HG03175 (cell line): ENCODE results near the gene MPP4.
A peak's percentile ranks its signal among the peaks of the same experiment; 100 is the strongest.
"Not testable (repeated sequence)": the region's sequence is repeated elsewhere in the genome, so short reads cannot be mapped to it uniquely, and the experiment has no call there.

Experiments
- ATAC-seq: cut with Tn5 transposase; IDR thresholded peaks from one replicate; pipeline ENCODE4 v1.9.1; 2021; ENCODE audit warnings: mild to moderate bottlenecking, moderate library complexity; ENCODE audit not compliant: unreplicated experiment

The MPP4 gene

GRCh38 chr2:201674794-201675193 lies 23.6 kb downstream of the MPP4 start:
- no peak for ATAC-seq

DNA sequence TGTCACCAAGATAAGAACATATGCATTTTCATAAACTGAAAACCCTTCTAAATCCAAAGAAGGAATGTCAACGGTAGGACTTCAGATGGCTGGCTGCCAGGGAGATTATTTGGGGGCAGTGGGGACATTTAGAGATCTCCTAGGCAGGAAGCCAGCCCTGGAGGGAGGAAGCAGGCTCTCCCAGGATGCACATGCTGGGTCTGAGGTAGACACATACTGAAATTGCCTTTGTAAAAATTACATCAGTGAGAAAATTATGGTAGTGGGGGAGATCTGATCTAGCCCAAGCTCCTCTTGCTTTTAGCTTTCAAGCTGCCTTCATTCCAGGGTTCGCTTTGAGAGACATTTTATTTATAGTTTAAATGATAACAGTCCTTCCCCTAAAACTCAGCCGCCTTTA lies 24.1 kb downstream of the MPP4 start:
- ATAC-seq, result no peak

DNA sequence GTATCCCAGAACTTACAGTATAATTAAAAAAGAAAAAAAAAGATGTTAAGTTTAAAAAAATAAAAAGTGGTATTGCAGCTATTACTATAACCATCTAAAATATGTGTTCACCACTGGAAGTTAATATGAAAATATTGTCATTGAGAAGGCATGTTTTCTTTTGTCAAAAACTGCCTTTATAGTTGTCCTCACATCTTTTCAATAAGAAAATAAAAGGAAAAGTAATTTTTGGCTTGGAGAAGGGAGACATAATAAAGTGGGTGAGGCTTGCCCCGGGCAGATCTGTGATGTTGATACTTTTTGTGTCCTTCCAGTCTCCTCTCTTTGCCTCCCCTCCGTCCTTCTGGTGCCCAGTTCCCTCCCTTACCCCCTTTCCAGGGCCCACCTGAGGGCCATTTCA lies 24.9 kb downstream of the MPP4 start:
- ATAC-seq, result no peak

- not testable (repeated sequence) for ATAC-seq
Measured at GRCh38 chr2:201671205-201671604, 27.2 kb downstream of the MPP4 start.

GRCh38 chr2:201669865-201670264 lies 28.6 kb downstream of the MPP4 start:
- ATAC-seq, result no peak

DNA sequence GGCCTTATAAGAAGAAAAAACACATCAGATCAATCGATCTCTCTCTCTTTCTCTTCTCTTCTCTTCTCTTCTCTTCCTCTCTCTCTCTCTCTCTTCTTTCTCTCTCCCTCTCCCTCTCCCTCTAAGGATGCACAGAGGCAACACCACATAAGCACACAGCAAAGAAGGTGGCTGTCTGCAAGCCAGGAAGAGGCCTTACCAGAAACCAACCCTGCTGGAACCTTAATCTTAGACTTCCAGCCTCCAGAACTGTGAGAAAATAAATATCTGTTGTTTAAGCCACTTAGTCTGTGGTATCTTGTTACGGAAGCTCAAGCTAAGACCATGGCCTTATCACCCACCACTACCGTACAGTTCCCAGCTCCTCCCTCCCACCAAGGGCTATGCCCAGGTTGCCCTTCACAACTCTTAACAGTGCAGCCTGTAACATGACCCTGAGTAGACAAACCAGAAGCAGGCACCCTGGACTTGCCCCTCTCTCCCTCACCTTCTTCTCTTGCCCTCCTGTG lies 30.0 kb downstream of the MPP4 start:
- no peak for ATAC-seq

- ATAC-seq, result no peak
Measured at GRCh38 chr2:201664334-201664733, 34.1 kb downstream of the MPP4 start.

GRCh38 chr2:201661366-201661765 lies 37.1 kb downstream of the MPP4 start:
- no peak for ATAC-seq

GRCh38 chr2:201660293-201660895 lies 38.0 kb downstream of the MPP4 start:
- no peak for ATAC-seq

DNA sequence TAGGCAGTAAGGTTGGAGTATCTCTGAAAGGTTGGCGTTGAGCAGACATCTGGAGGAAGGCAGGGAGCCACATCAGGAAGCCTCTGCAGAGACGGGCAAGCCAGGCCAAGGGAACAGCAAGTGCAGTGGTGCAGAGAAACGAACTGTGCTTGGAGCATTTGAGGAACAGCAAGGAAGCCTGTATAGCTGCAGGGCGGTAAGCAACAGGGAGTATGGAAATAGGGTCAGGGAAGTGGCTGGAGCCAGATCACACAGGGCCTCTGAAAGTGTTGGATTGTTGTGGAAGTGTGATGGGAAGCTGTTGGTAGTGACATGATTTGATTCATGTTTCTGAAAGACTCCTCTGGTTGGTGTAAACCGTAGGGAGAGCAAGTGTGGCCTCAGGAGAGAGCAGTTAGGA lies 41.7 kb downstream of the MPP4 start:
- ATAC-seq, result no peak

GRCh38 chr2:201656102-201656501 lies 42.3 kb downstream of the MPP4 start:
- ATAC-seq, result no peak

GRCh38 chr2:201654616-201655384 lies 43.6 kb downstream of the MPP4 start:
- no peak for ATAC-seq

GRCh38 chr2:201653221-201653620 lies 45.2 kb downstream of the MPP4 start:
- ATAC-seq, result no peak

DNA sequence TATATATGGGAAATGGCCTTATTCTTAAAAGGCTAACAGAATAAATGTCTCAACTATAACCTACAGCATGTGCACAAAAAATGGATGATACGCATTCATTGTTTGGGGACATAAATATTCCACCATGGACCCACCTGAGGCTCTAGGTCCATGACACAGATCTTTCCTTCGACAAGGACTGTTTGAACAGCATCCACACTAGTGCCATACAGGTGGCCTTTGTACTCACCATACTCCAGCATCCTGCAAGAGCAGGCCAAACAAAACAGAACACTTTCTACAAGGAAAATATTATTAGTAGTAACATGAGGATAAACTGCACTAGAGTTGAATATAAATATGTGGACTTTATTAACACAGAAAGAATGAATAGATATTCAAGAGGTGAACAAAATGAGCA lies 49.0 kb downstream of the MPP4 start:
- no peak for ATAC-seq

DNA sequence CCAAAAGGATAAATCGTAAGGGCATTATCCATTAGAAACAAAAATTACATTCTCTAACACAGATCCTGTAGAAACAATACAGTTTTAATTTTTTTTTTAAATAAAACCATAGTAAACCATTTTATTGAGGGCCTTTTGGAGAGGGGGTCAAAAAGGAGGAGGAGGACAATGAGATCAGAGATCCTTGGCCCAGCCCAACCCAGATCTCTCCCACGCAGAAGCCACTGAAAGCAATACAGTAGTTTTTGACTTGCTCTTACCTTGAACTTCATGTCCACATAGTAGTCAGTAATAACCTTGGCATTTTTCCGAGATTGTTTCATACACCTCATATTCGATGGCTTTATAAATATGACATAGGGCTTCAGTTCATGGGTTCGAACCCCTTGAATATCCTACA lies 51.0 kb downstream of the MPP4 start:
- no peak for ATAC-seq

GRCh38 chr2:201644001-201644400 lies 54.4 kb downstream of the MPP4 start:
- no peak for ATAC-seq

DNA sequence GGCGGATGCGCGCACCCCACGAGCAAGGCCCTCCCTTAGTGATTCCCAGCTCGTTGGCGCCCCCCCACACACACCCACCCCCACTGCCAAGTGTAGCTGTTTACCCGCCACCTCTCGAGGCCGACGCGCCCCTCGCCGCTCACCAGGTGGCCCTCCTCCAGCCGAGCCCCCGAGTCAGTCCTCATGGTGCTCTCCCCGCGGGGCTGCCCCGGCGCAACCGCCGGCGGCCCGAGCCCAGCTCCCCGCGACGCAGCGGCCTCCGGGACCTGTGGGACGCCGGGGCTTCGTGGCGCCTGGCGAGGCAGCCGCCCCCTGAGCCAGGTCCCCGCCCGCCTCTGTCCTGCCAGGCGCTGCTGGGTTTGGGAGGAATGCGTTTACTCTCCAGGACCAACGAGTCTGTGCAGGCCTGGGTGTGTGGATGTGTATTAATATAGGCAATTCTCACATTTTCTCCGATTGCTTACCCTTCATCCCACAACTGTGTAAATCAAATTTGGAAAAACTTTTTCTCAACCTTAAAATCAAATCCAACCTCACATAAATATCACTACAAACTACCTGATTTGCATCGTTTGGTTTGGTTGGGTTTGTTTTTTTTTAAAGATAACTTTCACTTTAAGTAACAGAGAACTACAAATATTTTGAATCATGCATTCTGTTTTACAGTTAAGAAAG lies 55.1 kb downstream of the MPP4 start, which contains the start of gene TMEM237:
Gene TMEM237 (minus strand): TSS at position 288 of the 675 bp plus-strand sequence. CDS start 103 bp downstream, at position 185.
- ATAC-seq, result peak; percentile 42

DNA sequence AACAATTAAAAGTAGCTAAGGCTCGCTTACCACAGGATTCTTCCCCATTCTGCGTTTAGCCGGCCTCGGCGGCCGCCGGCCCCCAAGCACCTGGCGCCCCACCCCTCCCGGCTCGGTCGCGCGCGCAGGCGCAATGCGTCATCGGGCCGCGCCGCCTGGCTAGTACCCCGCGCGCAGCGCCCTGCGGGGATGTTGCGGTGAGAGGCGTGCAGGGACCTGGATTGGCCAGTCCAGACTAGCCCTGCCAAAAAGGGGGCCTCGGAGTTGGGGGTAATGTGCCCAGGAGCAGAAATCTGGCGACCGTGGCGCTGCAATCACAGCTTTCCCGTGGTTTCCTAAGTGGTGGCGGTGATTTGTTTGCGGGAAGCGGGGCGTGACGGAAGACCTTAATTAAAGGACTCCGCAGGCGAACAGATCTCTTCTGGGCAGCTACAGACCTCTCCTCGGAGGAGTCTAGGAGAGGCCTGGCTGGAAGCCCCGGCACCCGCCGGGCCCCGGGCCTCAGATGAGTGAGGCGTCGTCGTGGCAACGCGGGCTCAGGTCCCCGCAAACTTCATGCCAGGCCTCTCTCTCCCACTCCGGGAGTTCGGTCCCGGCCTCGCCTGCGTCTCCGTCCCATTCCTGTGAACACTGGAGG lies 55.7 kb downstream of the MPP4 start:
- ATAC-seq, result peak; percentile 81

DNA sequence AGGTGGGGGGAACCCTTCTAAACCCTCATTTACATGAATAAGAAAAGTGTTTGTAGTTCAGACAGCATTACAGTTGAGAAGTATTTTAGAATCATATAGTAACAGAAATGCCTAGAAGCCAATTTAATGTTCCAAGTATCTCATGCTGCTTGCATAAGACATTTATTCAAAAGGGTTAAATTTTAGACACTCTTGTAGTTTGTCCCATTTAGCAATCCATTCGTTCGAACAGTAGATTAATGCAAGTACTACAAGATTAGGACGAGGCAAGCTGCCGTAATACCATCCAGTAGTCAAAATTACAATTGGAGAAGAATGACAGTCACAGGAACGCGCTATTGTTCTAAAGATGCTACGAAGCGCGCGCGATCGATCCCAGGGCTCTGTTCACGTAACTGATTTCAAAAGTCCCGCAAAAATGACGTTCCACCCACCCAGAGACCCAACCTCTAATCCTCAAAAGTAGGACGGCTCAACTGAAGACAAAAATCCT lies 56.3 kb downstream of the MPP4 start:
- ATAC-seq, result peak; percentile 43

DNA sequence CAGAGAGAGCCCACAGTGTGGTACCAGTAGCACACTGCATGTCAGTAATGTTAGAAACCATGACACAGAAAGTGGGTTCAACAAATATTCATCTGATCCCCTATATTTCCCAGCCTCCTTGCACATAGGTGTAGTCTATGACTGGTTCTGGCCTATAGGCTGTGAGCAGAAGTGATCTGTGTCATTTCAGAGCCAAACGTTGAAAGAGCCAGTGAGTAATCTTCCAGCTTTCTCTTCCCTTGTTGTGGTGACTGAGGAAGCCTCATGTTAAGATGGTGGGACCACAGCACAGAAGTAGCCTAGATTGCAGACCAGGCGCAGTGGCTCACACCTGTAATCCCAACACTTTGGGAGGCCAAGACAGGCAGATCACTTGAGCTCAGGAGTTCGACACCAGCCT lies 59.2 kb downstream of the MPP4 start:
- ATAC-seq, result no peak

GRCh38 chr2:201638326-201638725 lies 60.1 kb downstream of the MPP4 start:
- ATAC-seq, result no peak
